Measurements from ENCODE around the gene SUSD5.

Gene SUSD5

DNA sequence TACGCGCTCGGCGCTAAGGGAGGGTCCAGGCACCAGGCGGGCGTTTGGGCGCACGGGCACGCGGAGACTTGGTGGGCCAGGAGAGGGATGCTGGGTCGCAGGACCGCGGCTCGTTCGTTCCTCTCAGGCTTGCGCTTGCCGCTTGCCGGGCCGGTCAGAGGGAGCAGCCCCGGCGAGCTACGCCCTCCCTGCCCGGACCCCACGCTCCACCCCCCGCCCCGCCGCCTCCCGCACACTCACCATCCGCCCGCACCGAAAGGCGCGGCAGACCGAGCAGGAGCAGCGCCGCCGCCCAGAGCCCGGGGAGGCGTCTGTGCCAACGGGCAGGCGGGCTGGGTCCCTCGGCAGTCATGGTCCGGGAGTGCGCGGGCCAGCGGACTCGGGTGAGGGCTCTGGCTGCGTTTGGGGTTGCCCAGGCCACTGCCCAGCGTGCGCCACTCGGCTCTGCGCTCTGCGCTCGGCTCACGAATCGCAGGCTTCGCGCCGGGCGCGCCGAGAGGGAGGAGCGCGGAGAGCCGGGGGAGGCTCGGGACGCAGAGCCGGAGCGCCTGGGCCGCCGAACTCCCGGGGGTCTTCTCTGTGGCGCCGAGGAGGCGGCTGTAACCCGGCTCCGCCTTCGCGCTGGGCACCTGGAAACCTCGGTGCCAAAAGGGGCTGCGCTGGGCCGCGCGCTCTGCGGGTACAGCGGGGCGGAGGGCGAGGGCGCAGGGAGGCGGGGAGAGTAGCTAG is at the start of gene SUSD5:
Gene SUSD5, minus strand, starts transcription at position 365 of the 729 bp plus-strand sequence. Its CDS starts 13 bp downstream, at position 352.
- no peak for DNase-seq (ENCODE audit: low read depth in 2 of 2)

- DNase-seq (ENCODE audit: low read depth in 2 of 2), result no peak
Observed at GRCh38 chr3:33260104-33260503, 41.5 kb upstream of the SUSD5 start.

DNA sequence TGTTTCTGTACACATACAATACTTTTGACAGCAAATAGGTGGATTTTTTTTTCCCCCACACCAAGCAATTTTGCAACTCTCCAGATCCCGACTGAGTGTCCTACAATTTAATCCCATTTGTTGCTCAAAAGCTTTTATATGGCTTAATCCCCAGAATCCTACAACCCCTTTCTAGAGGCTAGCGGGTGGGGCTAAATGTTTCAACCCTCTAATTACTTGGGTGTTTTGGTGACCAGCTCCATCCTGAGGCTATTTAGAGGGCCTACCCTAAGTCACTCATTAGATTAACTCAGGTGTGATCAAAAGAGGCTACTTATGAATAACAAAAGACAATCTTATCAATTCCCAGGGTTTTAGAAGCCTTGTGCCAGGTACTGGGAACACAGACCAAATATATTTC is 37.6 kb upstream of the SUSD5 start:
- DNase-seq (ENCODE audit: low read depth in 2 of 2), result no peak

- DNase-seq (ENCODE audit: low read depth in 2 of 2), result no peak
Observed at GRCh38 chr3:33250712-33251111, 32.1 kb upstream of the SUSD5 start.

DNA sequence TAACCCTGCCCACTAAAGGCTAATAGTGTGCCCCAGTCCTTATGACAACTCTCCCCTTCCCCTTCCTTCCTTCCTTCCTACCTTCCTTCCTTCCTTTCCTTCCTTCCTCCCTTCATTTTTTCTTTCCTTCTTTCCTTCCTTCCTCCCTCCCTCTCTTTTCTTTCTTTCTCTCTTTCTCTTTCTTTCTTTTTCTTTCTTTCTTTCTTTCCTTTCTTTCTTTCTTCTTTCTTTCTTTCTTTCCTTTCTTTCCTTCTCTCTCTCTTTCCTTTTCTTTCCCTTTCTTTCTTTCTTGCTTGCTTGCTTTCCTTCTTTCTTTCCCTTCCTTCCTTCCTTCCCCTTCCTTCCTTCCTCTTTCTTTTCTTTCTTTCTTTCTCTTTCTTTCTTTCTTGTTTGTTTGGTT is 28.2 kb upstream of the SUSD5 start:
- no peak for DNase-seq (ENCODE audit: low read depth in 2 of 2)

DNA sequence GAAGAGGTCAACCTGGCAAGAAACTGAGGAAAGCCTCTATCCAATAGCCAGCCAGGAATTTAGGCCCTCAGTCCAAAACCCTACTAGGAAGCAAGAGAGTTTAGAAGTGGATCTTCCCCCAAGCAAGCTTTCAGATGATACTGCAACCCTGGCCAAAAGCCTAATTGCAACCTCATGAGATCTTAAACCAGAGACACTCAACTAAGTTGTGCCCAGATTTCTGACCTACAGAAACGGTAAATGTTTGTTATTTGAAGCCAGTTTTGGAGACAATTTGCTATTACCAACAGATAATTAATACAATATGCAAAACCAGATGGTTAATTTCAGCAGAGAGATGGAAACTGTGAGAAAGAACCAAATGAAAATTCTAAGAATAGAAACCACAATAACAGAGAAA is 21.7 kb upstream of the SUSD5 start:
- no peak for DNase-seq (ENCODE audit: low read depth in 2 of 2)

GRCh38 chr3:33238923-33239322 is 20.3 kb upstream of the SUSD5 start:
- DNase-seq (ENCODE audit: low read depth in 2 of 2), result no peak

DNA sequence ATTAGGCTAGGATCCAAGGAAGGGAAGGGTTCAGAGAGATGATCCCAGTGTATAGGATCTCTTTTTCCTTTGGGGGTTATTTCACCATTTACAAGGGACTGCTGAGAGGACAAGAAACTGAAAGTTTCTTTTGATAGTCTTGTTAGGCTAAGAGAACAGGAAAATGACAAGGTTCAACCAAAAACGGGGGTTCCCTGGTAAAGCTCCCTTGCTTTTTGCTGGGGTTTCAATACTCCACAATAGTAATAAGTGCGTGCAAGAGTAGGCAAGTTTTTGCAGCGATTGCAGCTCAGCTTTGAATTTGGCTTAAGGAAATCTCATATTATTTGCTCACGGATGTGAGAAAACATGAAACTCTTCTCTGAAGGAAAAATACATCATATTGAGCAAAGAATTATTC is 18.8 kb upstream of the SUSD5 start:
- DNase-seq (ENCODE audit: low read depth in 2 of 2), result no peak

DNA sequence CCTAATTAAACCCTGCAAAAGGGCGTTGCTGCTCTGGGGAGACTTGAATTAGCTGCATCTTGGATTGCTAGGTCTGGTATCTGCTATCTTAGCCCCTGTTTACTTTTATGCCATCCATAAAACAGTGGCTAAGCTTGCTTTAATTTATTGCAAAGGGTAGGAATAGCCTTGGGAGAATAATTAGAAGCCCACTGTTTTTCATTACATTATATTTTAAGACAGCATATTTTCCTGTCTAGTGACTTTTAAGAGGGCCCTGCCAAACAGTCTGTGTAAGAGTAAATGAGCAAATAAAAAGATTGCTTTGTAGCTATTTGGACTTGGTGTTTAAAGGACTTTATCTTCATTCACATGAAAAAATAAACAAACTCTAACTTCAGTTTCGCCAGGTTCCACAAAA is 17.4 kb upstream of the SUSD5 start:
- no peak for DNase-seq (ENCODE audit: low read depth in 2 of 2)

GRCh38 chr3:33233884-33234283 is 15.3 kb upstream of the SUSD5 start:
- DNase-seq (ENCODE audit: low read depth in 2 of 2), result no peak

DNA sequence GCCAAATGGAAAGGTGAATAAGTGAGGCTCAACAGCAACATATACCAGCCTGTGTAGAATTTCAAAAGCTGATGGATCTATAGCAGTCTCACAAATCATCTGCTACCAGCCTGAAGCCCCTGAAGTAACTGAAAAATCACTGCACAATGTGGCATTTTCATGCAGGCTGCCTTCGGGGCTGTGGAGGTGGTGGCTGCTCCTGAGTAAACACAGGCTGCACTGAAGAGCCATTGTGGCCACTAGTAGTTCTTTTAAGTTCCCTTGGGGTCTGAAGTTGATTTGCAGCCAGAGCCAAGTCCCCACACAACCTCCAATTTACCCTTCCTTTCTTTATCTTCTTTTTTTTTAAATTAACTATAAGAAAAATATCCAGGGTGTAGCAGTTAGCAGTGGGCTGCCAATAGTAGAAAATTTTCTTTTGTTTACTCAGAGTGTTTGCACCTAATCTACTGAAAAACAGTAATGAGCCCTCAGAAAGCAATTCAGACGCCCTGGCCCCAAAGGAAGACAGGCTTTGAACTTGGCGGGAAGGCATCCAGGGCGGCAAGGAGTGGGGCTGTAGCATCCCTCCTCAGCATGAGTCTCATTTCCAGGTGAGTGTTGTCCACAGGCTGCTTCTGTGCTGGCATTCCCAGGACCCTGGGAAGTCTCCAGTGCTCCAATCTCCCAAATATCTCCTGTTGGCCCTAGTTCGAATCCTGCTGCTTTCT is 13.3 kb upstream of the SUSD5 start:
- DNase-seq (ENCODE audit: low read depth in 2 of 2), result no peak

GRCh38 chr3:33229947-33230346 is 11.3 kb upstream of the SUSD5 start:
- DNase-seq (ENCODE audit: low read depth in 2 of 2), result no peak

- no peak for DNase-seq (ENCODE audit: low read depth in 2 of 2)
Observed at GRCh38 chr3:33229066-33229465, 10.5 kb upstream of the SUSD5 start.

- no peak for DNase-seq (ENCODE audit: low read depth in 2 of 2)
Observed at GRCh38 chr3:33221241-33221640, 2.6 kb upstream of the SUSD5 start.

DNA sequence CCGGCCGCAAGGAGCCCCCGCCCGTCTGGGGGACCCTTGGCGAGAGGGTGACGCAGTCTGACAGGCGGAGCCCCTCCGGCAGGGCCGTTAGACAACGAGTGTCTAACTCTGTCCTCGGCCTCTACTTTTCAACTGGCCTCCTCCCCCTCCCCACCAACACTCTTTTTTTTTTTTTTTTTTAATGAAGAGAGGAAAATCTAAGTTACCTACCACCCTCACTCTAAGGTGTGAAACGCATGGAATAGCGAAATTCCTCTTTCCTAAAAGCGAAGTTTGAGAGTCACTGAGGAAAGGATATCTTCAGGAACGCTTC is 521 bp upstream of the SUSD5 start:
- DNase-seq (ENCODE audit: low read depth in 2 of 2), result no peak

DNA sequence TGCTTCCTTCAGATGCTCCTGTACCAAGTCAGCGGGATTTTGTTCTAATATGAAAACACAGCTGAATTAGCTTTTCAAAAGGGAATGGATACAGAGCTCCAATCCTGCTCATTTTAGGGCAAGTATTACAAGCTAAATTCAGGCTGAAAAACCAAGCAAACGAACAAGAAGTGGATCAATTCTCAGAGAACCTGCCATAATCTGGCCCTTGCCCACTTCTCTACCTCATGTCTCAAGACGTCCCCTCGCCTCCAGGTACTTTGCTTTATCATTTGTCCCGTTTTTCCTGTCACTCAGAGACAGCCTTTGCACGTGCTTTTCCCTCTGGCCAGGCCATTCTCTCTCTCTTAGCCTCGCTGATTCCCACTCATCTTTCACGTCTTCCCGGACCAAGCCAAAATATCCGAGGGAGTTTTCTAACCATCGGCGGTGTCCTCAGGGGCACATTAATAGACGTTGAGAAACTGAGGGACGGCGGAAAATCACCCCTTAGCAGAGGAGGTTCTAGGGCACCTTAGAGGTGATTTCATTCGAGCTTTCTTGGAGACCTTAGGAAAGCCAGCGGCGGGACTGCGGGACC is 654 bp downstream of the SUSD5 start:
- no peak for DNase-seq (ENCODE audit: low read depth in 2 of 2)

DNA sequence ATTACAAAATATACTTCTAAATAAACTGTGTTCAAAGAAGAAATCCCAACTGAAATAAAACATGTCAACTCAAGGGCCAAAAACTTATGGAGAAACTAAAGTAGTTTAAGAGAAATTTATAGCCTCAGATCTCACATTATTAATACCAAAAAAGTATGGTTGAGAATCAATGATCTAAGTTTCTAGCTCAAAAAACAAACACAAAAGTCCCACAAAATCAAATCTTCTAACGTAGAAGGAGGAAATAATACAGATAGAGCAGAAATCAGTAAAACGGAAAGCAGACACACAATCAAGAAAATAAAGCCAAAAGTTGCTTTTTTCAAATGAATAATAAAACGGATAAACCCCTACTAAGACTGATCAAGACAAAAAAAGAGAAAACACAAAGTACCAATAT is 2.9 kb downstream of the SUSD5 start:
- DNase-seq (ENCODE audit: low read depth in 2 of 2), result no peak

DNA sequence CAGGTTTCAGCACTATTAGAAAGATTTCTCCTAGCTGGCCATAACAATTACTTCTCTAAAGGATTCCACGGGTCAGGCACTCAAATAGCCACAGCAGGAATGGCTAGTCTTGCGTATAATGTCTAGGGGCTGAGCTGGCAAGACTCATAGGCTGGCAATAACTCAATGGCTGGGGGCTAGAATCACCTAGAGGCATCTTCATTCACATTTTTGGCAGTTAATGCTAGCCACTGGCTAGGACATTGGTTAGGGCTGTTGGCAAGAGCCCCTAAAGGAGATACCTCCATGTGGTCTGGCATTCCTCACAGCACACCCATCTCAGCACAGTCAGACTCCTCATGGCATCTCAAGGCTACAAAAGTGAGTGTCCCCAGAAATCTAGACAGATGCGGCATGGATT is 6.2 kb downstream of the SUSD5 start:
- no peak for DNase-seq (ENCODE audit: low read depth in 2 of 2)

DNA sequence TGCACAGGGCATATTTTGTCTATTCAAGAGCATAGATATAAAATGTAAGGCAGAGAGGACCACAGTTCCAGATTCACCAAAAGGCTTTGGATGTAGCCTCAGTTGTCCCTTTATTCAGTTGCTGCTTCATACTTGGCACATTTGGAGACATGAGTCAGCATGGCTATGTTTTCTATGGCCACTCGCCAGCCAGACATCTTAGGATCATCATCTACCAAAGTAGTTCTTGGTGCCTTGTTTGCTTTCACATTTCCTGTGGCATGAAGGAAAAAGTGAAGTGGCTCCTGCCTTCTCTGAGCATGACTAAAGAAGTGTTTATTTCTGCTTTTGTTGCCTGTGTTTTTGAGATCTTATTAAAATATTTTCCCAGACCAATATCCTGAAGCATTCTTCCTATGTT is 7.2 kb downstream of the SUSD5 start:
- DNase-seq (ENCODE audit: low read depth in 2 of 2), result no peak

GRCh38 chr3:33209357-33209756 is 9.3 kb downstream of the SUSD5 start:
- DNase-seq (ENCODE audit: low read depth in 2 of 2), result no peak

- DNase-seq (ENCODE audit: low read depth in 2 of 2), result no peak
Observed at GRCh38 chr3:33202711-33203457, 15.7 kb downstream of the SUSD5 start.

- no peak for DNase-seq (ENCODE audit: low read depth in 2 of 2)
Observed at GRCh38 chr3:33201195-33201594, 17.4 kb downstream of the SUSD5 start.

DNA sequence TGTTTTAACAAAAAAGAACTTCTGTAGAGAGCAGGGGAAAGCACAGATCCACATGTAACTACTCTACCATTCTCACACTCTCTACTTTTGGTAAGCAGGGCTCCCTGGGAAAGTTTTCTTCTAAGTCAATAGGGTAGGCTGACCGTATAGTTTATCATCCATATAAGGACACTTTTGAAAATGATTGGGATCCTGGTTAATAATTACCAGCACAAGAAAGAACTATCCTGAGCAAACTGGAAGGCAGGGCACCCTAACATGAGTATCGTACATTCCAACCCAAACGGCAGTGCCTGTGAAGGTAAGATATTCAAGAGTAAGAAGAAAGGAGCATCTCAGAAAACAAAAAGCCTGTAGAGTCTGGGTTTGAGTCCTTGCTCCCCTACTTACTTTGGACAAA is 22.1 kb downstream of the SUSD5 start:
- DNase-seq (ENCODE audit: low read depth in 2 of 2), result no peak

Measured in stimulated activated CD8-positive, alpha-beta memory T cell treated with anti-CD3 and anti-CD28 coated beads, Interleukin-7, amount 100 ng/mL, for 1 hour (primary cell).